ENCODE measurements around the gene OR7G1. TPM values are rescaled to one million over a fixed set of nuclear protein-coding genes. Genes with fewer than 3 reads are reported as not detected.
A peak's percentile ranks its signal among the peaks of the same experiment; 100 is the strongest.

Gene OR7G1
- total RNA-seq, 5 donors from 2014 or later (not counting 1 experiment from before 2014, with no cell fraction given), result not detected

DNA sequence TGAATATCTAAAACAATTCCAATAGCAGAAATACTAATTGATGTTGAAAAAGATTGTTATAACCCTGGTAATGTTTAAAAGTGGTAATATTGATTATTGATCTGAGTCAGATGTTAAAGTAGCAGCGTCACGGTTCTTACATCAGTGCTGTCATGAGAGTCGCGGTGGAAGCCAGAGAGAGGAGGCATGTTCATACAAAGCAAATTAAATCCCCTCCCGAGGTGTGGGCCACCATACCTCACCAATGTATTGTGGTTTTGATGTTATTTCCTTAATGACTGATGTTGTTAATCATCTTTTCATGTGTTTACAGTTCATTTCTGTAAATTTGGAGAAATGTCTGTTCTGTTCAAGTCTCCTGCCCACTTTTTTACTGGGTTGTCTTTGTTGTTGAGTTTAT, 35.8 kb upstream of the OR7G1 start:
- ATAC-seq (replicated peaks in 1 of 4) (peak in 1 of 4 experiments; percentile 40), DNase-seq (peak in 5 of 35 experiments; percentile 12 to 31 (median 16))
- no peaks in the 10 kb centered on the region for H3K27me3 Mint-ChIP-seq
- H3K36me3 Mint-ChIP-seq, result peaks cover 88% of the 10 kb centered on the region
- H3K9me3 Mint-ChIP-seq, result peaks cover 5 to 14% (median 9%) of the 10 kb centered on the region in 3 donors
- Histone ChIP-seq H3K4me1 (ENCODE audit: control insufficient read depth in 1 of 2, extremely low read depth in 1 of 2, insufficient read depth in 2 of 2, low read length in 2 of 2) (peaks cover 0 to 22% of the 10 kb centered on the region in 2 experiments), H3K36me3 (ENCODE audit: control insufficient read depth in 2 of 2, extremely low read depth in 1 of 2, insufficient read depth in 1 of 2, low read length in 1 of 2) (peaks cover 0 to 37% of the 10 kb centered on the region in 2 donors), H3K9me3 (peaks cover 4% of the 10 kb centered on the region), H3K27me3 (replicated peaks in 1 of 2; ENCODE audit: control insufficient read depth in 2 of 2, extremely low read depth in 1 of 2, insufficient read depth in 2 of 2, low read length in 1 of 2) (no peaks in the 10 kb centered on the region), H3K27ac (ENCODE audit: low read length) (no peak overlapping the region), H3K4me3 (ENCODE audit: control insufficient read depth in 1 of 2, extremely low read depth in 1 of 2, low read length in 1 of 2) (no peak overlapping the region)
- POLR2A ChIA-PET, result no interaction called here
- CTCF ChIA-PET, result no interaction called here
- peaks cover 73 to 84% (median 77%) of the 10 kb centered on the region in 3 donors for H3K4me1 Mint-ChIP-seq
- H3K27ac Mint-ChIP-seq, result no peak overlapping the region
- WGBS (ENCODE audit: insufficient coverage), result no CpG with 5 or more reads among the region's 5 CpGs
- peak overlapping the region in 1 of 3 donors; percentile 34 for H3K4me3 Mint-ChIP-seq

GRCh38 chr19:9150650-9151049, 35.1 kb upstream of the OR7G1 start:
- Histone ChIP-seq H3K9me3 (peaks cover 4% of the 10 kb centered on the region), H3K36me3 (ENCODE audit: control insufficient read depth in 2 of 2, extremely low read depth in 1 of 2, insufficient read depth in 1 of 2, low read length in 1 of 2) (peaks cover 0 to 31% of the 10 kb centered on the region in 2 donors), H3K27ac (ENCODE audit: low read length) (no peak overlapping the region), H3K4me1 (ENCODE audit: control insufficient read depth in 1 of 2, extremely low read depth in 1 of 2, insufficient read depth in 2 of 2, low read length in 2 of 2) (peaks cover 0 to 22% of the 10 kb centered on the region in 2 experiments), H3K27me3 (replicated peaks in 1 of 2; ENCODE audit: control insufficient read depth in 2 of 2, extremely low read depth in 1 of 2, insufficient read depth in 2 of 2, low read length in 1 of 2) (no peaks in the 10 kb centered on the region), H3K4me3 (ENCODE audit: control insufficient read depth in 1 of 2, extremely low read depth in 1 of 2, low read length in 1 of 2) (no peak overlapping the region)
- H3K4me1 Mint-ChIP-seq, result peaks cover 73 to 79% (median 77%) of the 10 kb centered on the region in 3 donors
- H3K4me3 Mint-ChIP-seq, result peak overlapping the region in 2 of 3 donors; percentile 21 to 34
- WGBS (ENCODE audit: insufficient coverage), result no CpG with 5 or more reads among the region's 5 CpGs
- CTCF ChIA-PET, result no interaction called here
- H3K27me3 Mint-ChIP-seq, result no peaks in the 10 kb centered on the region
- DNase-seq (no peak), ATAC-seq (replicated peaks in 1 of 4) (no peak)
- peaks cover 85% of the 10 kb centered on the region for H3K36me3 Mint-ChIP-seq
- no peak overlapping the region for H3K27ac Mint-ChIP-seq
- peaks cover 5 to 15% (median 10%) of the 10 kb centered on the region in 3 donors for H3K9me3 Mint-ChIP-seq
- POLR2A ChIA-PET, result no interaction called here

GRCh38 chr19:9149997-9150396, 34.4 kb upstream of the OR7G1 start:
- WGBS (ENCODE audit: insufficient coverage), result 66% methylated on average over 2 of the region's 4 CpGs
- H3K4me1 Mint-ChIP-seq, result peaks cover 67 to 76% (median 76%) of the 10 kb centered on the region in 3 donors
- peak overlapping the region in 1 of 3 donors; percentile 34 for H3K4me3 Mint-ChIP-seq
- ChIA-PET POLR2A (no interaction called here), CTCF (no interaction called here)
- peaks cover 85% of the 10 kb centered on the region for H3K36me3 Mint-ChIP-seq
- no peak for ATAC-seq (replicated peaks in 1 of 4)
- Histone ChIP-seq H3K4me1 (ENCODE audit: control insufficient read depth in 1 of 2, extremely low read depth in 1 of 2, insufficient read depth in 2 of 2, low read length in 2 of 2) (peaks cover 0 to 22% of the 10 kb centered on the region in 2 experiments), H3K27me3 (replicated peaks in 1 of 2; ENCODE audit: control insufficient read depth in 2 of 2, extremely low read depth in 1 of 2, insufficient read depth in 2 of 2, low read length in 1 of 2) (no peaks in the 10 kb centered on the region), H3K9me3 (peaks cover 4% of the 10 kb centered on the region), H3K36me3 (ENCODE audit: control insufficient read depth in 2 of 2, extremely low read depth in 1 of 2, insufficient read depth in 1 of 2, low read length in 1 of 2) (peaks cover 3 to 36% of the 10 kb centered on the region in 2 donors), H3K27ac (ENCODE audit: low read length) (no peak overlapping the region), H3K4me3 (ENCODE audit: control insufficient read depth in 1 of 2, extremely low read depth in 1 of 2, low read length in 1 of 2) (no peak overlapping the region)
- peaks cover 9 to 17% (median 15%) of the 10 kb centered on the region in 3 donors for H3K9me3 Mint-ChIP-seq
- H3K27me3 Mint-ChIP-seq, result no peaks in the 10 kb centered on the region
- no peak for DNase-seq
- H3K27ac Mint-ChIP-seq, result peak overlapping the region in 1 of 2 donors; percentile 16

DNA sequence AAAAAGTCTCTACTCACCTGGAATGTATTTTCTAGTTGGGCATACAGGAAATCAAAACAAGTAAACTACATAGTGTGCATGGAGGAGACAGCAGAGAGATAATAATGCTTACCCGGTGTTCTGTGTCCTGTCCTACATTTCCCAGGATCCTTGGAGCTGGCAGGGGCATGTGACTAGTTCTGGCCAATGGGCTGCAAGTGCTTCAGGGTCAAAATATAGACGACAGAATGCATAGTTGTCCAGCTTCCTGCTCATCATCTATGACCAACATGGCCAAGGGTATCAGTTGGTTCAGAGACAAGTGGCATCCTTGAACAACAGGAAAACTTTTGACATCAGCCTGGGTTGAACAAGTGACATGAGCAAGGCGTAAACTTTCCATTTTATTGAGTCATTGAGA, 33.1 kb upstream of the OR7G1 start:
- Mint-ChIP-seq H3K4me3 (no peak overlapping the region), H3K36me3 (peaks cover 85% of the 10 kb centered on the region), H3K4me1 (peaks cover 67 to 75% (median 70%) of the 10 kb centered on the region in 3 donors), H3K27ac (no peak overlapping the region), H3K27me3 (no peaks in the 10 kb centered on the region), H3K9me3 (peaks cover 13 to 23% (median 21%) of the 10 kb centered on the region in 3 donors)
- DNase-seq, result no peak
- ATAC-seq (replicated peaks in 1 of 4), result no peak
- H3K27ac ChIP-seq (ENCODE audit: low read length), result no peak overlapping the region
- peaks cover 6% of the 10 kb centered on the region for H3K9me3 ChIP-seq
- H3K27me3 ChIP-seq (replicated peaks in 1 of 2; ENCODE audit: control insufficient read depth in 2 of 2, extremely low read depth in 1 of 2, insufficient read depth in 2 of 2, low read length in 1 of 2), result no peaks in the 10 kb centered on the region
- 94% methylated on average over 2 of the region's 3 CpGs for WGBS (ENCODE audit: insufficient coverage)
- H3K4me1 ChIP-seq (ENCODE audit: control insufficient read depth in 1 of 2, extremely low read depth in 1 of 2, insufficient read depth in 2 of 2, low read length in 2 of 2), result peaks cover 0 to 22% of the 10 kb centered on the region in 2 experiments
- H3K4me3 ChIP-seq (ENCODE audit: control insufficient read depth in 1 of 2, extremely low read depth in 1 of 2, low read length in 1 of 2), result no peak overlapping the region
- POLR2A ChIA-PET, result no interaction called here
- H3K36me3 ChIP-seq (ENCODE audit: control insufficient read depth in 2 of 2, extremely low read depth in 1 of 2, insufficient read depth in 1 of 2, low read length in 1 of 2), result peaks cover 4 to 33% of the 10 kb centered on the region in 2 donors
- CTCF ChIA-PET, result no interaction called here

DNA sequence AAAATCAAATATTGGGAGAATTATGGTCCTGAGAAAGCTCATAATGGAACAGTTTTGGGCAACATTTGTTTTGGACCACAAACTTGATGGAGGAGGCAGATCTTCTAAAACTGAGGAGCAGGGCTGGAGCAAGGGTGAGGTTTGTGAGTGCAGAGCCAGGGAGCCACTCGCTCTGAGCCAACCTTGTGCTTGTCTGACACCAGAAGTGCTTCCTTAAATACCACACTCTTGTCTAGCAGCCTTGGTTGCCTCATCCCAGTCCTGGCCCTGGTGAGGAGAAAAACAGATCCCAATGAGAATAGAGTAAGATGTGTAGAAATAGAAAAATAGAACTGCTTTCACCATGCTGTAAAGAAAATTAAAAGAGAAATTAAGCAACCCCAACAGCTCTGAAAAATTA, 31.3 kb upstream of the OR7G1 start:
- no peaks in the 10 kb centered on the region for H3K27me3 Mint-ChIP-seq
- no peak overlapping the region for H3K27ac ChIP-seq (ENCODE audit: low read length)
- no peak overlapping the region for H3K4me3 Mint-ChIP-seq
- ATAC-seq (replicated peaks in 1 of 4) (no peak), DNase-seq (no peak)
- peaks cover 2% of the 10 kb centered on the region for H3K9me3 ChIP-seq
- H3K4me1 Mint-ChIP-seq, result peaks cover 65 to 77% (median 70%) of the 10 kb centered on the region in 3 donors
- H3K27ac Mint-ChIP-seq, result no peak overlapping the region
- H3K9me3 Mint-ChIP-seq, result peaks cover 10 to 23% (median 13%) of the 10 kb centered on the region in 3 donors
- H3K36me3 Mint-ChIP-seq, result peaks cover 81% of the 10 kb centered on the region
- WGBS (ENCODE audit: insufficient coverage), result no CpG with 5 or more reads among the region's 1 CpG
- H3K27me3 ChIP-seq (replicated peaks in 1 of 2; ENCODE audit: control insufficient read depth in 2 of 2, extremely low read depth in 1 of 2, insufficient read depth in 2 of 2, low read length in 1 of 2), result no peaks in the 10 kb centered on the region
- ChIA-PET POLR2A (no interaction called here), CTCF (no interaction called here)
- no peak overlapping the region for H3K4me3 ChIP-seq (ENCODE audit: control insufficient read depth in 1 of 2, extremely low read depth in 1 of 2, low read length in 1 of 2)
- peaks cover 9 to 24% of the 10 kb centered on the region in 2 donors for H3K36me3 ChIP-seq (ENCODE audit: control insufficient read depth in 2 of 2, extremely low read depth in 1 of 2, insufficient read depth in 1 of 2, low read length in 1 of 2)
- H3K4me1 ChIP-seq (ENCODE audit: control insufficient read depth in 1 of 2, extremely low read depth in 1 of 2, insufficient read depth in 2 of 2, low read length in 2 of 2), result peaks cover 4 to 26% of the 10 kb centered on the region in 2 experiments

GRCh38 chr19:9144920-9145319, 29.4 kb upstream of the OR7G1 start:
- no peak for DNase-seq
- no peaks in the 10 kb centered on the region for H3K27me3 Mint-ChIP-seq
- H3K4me3 ChIP-seq (ENCODE audit: control insufficient read depth in 1 of 2, extremely low read depth in 1 of 2, low read length in 1 of 2), result no peak overlapping the region
- ChIA-PET POLR2A (no interaction called here), CTCF (no interaction called here)
- H3K27ac Mint-ChIP-seq, result no peak overlapping the region
- H3K4me1 Mint-ChIP-seq, result peaks cover 66 to 75% (median 66%) of the 10 kb centered on the region in 3 donors
- H3K36me3 ChIP-seq (ENCODE audit: control insufficient read depth in 2 of 2, extremely low read depth in 1 of 2, insufficient read depth in 1 of 2, low read length in 1 of 2), result peaks cover 11 to 24% of the 10 kb centered on the region in 2 donors
- peaks cover 63% of the 10 kb centered on the region for H3K36me3 Mint-ChIP-seq
- 82% methylated on average over 4 of the region's 5 CpGs for WGBS (ENCODE audit: insufficient coverage)
- H3K4me1 ChIP-seq (ENCODE audit: control insufficient read depth in 1 of 2, extremely low read depth in 1 of 2, insufficient read depth in 2 of 2, low read length in 2 of 2), result peaks cover 15 to 21% of the 10 kb centered on the region in 2 experiments
- ATAC-seq (replicated peaks in 1 of 4), result no peak
- H3K9me3 ChIP-seq, result peaks cover 2% of the 10 kb centered on the region
- H3K27ac ChIP-seq (ENCODE audit: low read length), result no peak overlapping the region
- H3K27me3 ChIP-seq (replicated peaks in 1 of 2; ENCODE audit: control insufficient read depth in 2 of 2, extremely low read depth in 1 of 2, insufficient read depth in 2 of 2, low read length in 1 of 2), result no peaks in the 10 kb centered on the region
- H3K9me3 Mint-ChIP-seq, result peaks cover 10 to 14% (median 13%) of the 10 kb centered on the region in 3 donors
- no peak overlapping the region for H3K4me3 Mint-ChIP-seq
